Measurements from ENCODE around the gene DCP1B. TPM values are rescaled to one million over a fixed set of nuclear protein-coding genes. Genes with fewer than 3 reads are reported as not detected.

Gene DCP1B
- total and polyA plus RNA-seq, 2 donors (not counting 3 experiments of a cell fraction or from before 2014, with no cell fraction given), result 11.2 to 19.8 TPM

- Histone ChIP-seq H4K20me1 (replicated peaks; ENCODE audit: control insufficient read depth, extremely low read depth, insufficient read depth, low read length) (no peaks in the 10 kb centered on the region), H3K36me3 (ENCODE audit: control insufficient read depth in 2 of 2, extremely low read depth in 1 of 2, insufficient read depth in 2 of 2, low read length in 2 of 2) (peaks cover 2 to 7% of the 10 kb centered on the region in 2 experiments), H3K9me3 (replicated peaks; ENCODE audit: control insufficient read depth, insufficient read depth, low read length) (no peaks in the 10 kb centered on the region), H3K4me3 (replicated peaks in 1 of 3; ENCODE audit: insufficient read depth in 1 of 3, low read depth in 1 of 3, low read length in 3 of 3) (no peak overlapping the region), H3K4me1 (ENCODE audit: control insufficient read depth, extremely low read depth, insufficient read depth, low read length) (peaks cover 3% of the 10 kb centered on the region), H3K4me2 (ENCODE audit: insufficient read depth, low read length) (no peak overlapping the region), H3K27me3 (ENCODE audit: control insufficient read depth in 2 of 2, insufficient read depth in 2 of 2, low read length in 2 of 2) (no peaks in the 10 kb centered on the region), H3K9me1 (replicated peaks; ENCODE audit: control insufficient read depth, extremely low read depth, insufficient read depth, low read length) (no peaks in the 10 kb centered on the region), H3K27ac (ENCODE audit: insufficient read depth, low read depth, low read length) (no peak overlapping the region), H3K9ac (replicated peaks; ENCODE audit: extremely low read depth, insufficient read depth, low read length) (no peak overlapping the region), H2AFZ (ENCODE audit: low read depth, low read length) (no peak overlapping the region), H3K79me2 (ENCODE audit: control insufficient read depth, insufficient read depth, low read length) (no peaks in the 10 kb centered on the region)
- BruUV-seq (replicated peaks), result no TSS peak
- dilution Hi-C loops (cut with MboI; ENCODE audit: extremely low pct_ligation_motif_present, low sequenced_read_pairs), result no loop called here
- intact Hi-C loops (cut with micrococcal nuclease), result loop anchor here (1.0 kb wide), 1 partner anchor 41 kb away; no protein-coding TSS in a partner anchor
- FAIRE-seq (no peak), DNase-seq (ENCODE audit: low read depth, low spot score) (no peak)
- ChIA-PET CTCF (interaction anchor here (2.7 kb wide), 1 partner anchor 54 kb away, joined by 7 read pairs; no protein-coding TSS in a partner anchor), POLR2A (no interaction called here)
- TF ChIP-seq FOS (IDR thresholded peaks at IDR 0.05; ENCODE audit: borderline replicate concordance, insufficient read depth, low read length) (no peak), MYC (IDR thresholded peaks at IDR 0.05; ENCODE audit: low read depth, low read length) (no peak), POLR2A (IDR thresholded peaks at IDR 0.05; ENCODE audit: low read depth, low read length) (no peak), MAX (IDR thresholded peaks at IDR 0.05; ENCODE audit: insufficient read depth, insufficient read length) (no peak), GATA2 (IDR thresholded peaks at IDR 0.05; ENCODE audit: insufficient read depth, insufficient read length, low read depth, low read length) (no peak), EZH2 (IDR thresholded peaks at IDR 0.05; ENCODE audit: borderline replicate concordance, low read depth, low read length, severe bottlenecking) (no peak), POLR2AphosphoS5 (IDR thresholded peaks at IDR 0.05; ENCODE audit: insufficient read depth, low read depth, low read length) (no peak), JUN (IDR thresholded peaks at IDR 0.05; ENCODE audit: borderline replicate concordance, insufficient read depth, insufficient read length, low read depth) (no peak)
- TF ChIP-seq, protein P1, sequence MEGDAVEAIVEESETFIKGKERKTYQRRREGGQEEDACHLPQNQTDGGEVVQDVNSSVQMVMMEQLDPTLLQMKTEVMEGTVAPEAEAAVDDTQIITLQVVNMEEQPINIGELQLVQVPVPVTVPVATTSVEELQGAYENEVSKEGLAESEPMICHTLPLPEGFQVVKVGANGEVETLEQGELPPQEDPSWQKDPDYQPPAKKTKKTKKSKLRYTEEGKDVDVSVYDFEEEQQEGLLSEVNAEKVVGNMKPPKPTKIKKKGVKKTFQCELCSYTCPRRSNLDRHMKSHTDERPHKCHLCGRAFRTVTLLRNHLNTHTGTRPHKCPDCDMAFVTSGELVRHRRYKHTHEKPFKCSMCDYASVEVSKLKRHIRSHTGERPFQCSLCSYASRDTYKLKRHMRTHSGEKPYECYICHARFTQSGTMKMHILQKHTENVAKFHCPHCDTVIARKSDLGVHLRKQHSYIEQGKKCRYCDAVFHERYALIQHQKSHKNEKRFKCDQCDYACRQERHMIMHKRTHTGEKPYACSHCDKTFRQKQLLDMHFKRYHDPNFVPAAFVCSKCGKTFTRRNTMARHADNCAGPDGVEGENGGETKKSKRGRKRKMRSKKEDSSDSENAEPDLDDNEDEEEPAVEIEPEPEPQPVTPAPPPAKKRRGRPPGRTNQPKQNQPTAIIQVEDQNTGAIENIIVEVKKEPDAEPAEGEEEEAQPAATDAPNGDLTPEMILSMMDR (IDR thresholded peaks at IDR 0.05; ENCODE audit: extremely low read depth in 1 of 2, insufficient read depth in 1 of 2, low read depth in 1 of 2, low read length in 2 of 2), result no peak
Measured at GRCh38 chr12:1993871-1994371, 10.3 kb downstream of the DCP1B start.

Measured in endothelial cell of umbilical vein (primary cell).